Anterior cingulate cortex (tissue), 58 donors: ENCODE measurements around the gene CELF3.
A peak's percentile ranks its signal among the peaks of the same experiment; 100 is the strongest.
"Not testable (repeated sequence)": the region's sequence is repeated elsewhere in the genome, so short reads cannot be mapped to it uniquely, and the experiment has no call there.

Experiments
- DNase-seq, 58 donors: peaks; one replicate each; lab custom pipeline; 2025; lab: John Stamatoyannopoulos, UW

Gene CELF3

GRCh38 chr1:151716771-151717631 is at the start of gene CELF3:
Gene CELF3, minus strand, starts transcription at chr1:151716803. Its CDS starts 783 bp downstream, at chr1:151716020.
- peak in 56 of 58 donors; percentile 14 to 88 (median 62) for DNase-seq

GRCh38 chr1:151763990-151764389 is 47.4 kb upstream of the CELF3 start:
- peak in 1 of 58 donors; percentile 3 for DNase-seq

DNA sequence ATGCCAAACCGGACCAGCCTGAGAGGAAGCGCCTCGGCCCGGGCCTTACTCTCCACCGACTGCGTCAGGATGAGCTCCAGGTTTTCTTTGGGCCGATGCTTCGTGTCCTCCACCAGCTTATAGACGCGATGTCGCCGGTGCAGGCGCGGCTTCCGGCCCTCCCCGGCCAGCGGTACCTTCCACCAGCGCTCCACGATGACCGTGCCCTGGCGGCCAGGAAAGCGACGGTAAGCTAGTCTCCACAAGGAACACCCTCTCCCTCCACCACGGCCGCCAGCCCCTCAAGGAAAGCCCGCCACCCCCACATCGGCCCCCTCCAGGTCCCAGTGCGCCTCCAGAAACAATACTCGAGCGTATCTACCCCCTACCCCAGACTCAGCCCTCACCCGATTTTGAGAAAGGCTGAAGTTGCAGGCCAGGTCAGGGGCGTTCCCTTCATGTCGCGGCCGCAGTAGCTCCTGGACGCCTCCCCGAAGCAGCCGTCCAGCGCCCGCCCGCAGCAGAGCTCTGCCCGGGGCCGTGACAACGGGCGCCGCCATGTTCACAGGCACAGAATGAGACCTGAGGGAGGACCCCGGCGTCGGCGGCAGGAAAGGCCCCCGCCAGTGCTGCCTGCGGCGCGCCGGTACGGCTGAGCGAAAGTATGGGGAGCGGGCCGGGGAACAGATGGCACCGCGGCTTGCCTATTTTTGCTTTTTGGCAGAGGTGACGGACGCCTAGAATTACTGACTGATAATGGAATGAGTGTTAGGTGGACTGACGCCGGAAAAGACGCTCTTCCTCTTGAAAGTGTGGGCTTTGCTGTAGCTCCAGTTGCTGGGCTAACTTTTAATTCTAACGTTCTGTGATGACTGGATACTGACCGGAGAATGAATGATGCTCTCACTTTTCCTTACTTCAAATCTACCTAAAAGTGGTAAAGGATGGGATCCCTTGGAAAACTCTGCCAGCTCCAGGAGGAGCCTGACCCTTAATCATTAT is 46.6 kb upstream of the CELF3 start, which contains the start of gene MRPL9:
Gene MRPL9 (minus strand): TSS at position 556 of the 981 bp plus-strand sequence. CDS start 17 bp downstream, at position 539.
- DNase-seq: peak; percentile 21 to 88 (median 72)

- no peak for DNase-seq
Measured at GRCh38 chr1:151760597-151761385, 44.2 kb upstream of the CELF3 start.

DNA sequence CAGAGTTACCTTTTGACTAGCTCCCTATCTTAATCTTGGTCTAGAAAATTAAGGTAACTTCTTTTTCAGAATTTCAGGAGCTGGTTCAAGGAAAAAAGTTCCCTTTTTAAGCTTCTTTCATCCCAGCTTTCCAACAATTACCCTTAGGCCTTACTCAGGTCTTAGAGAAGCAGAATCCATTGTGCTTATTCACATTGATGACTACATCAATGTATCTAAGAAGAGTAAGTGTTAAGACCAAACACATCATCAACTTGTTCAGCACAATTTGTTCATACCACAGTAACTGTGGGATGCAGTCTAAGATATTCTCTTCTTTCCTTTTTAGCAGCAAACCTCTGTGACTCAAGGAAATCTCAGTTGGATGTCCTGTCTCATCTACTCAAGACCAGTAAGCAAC is 42.6 kb upstream of the CELF3 start:
- no peak for DNase-seq

- no peak for DNase-seq
Measured at GRCh38 chr1:151756291-151756690, 39.7 kb upstream of the CELF3 start.

GRCh38 chr1:151741516-151741915 is 24.9 kb upstream of the CELF3 start:
- DNase-seq: no peak

DNA sequence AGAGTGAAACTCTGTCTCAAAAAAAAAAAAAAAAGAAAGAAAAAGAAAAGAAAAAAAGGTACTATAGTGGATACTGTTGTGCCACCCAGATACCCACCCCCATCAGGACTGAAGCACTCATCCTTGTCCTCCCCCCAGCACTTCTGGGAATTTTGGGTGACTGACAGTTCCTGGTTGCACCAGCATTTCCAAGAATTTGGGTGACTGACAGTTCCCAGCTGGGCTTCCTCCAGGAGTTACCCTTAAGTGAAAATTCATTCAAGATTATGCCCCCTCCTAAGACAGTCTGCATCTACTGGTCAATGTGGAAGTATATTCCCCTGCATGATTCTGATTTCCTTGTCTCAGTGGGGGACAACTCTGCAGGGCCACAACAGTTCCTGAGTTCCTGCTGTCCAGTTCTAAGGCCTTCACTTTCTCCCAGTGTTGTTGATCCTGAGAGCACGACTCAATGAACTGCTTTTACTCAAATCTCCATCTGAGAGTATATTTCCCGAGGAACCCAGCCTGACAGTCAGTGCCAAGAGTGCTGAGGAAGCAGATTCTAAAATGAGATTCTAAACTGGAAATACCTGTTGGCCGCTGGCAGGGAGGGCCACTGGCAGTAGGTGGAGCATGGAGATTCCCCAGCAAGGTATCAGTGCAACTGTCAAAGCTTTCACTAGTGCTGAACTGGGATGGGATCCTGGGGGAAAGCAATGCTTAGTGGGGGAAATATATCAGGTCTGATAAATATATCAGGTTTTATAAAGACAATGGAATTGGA is 23.2 kb upstream of the CELF3 start:
- DNase-seq: no peak

DNA sequence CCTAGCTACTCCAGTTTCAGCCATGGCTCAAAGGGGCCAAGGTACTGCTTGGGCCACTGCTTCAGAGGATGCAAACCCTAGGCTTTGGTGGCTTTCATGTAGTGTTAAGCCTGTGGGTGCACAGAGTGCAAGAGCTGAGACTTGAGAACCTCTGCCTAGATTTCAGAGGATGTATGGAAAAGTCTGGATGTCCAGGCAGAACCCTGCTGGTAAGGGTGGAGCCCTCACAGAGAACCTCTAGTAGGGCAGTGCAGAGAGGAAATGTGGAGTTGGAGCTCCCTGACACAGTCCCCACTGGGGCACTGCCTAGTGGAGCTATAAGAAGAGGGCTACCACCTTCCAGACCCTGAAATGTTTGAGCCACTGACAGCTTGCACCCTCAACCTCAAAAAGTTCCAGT is 20.9 kb upstream of the CELF3 start:
- DNase-seq: no peak

DNA sequence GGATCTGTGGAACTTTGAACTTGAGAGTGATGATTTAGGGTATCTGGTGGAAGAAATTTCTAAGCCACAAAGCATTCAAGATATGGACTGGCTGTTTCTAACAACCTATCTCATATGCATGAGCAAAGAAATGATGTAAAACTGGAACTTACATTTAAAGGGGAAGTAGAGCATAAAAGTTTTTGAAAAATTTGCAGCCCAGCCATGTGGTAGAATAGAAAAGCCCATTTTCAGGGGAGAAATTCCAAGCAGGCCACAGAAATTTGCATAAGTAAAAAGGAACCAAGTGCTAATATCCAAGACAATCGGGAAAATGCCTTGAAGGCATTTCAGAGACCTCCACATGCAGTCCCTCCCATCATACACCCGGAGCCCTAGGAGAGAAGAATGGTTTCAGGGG is 20.4 kb upstream of the CELF3 start:
- DNase-seq: no peak

- not testable (repeated sequence) for DNase-seq
Measured at GRCh38 chr1:151733995-151734394, 17.4 kb upstream of the CELF3 start.

- no peak for DNase-seq
Measured at GRCh38 chr1:151733126-151733525, 16.5 kb upstream of the CELF3 start.

GRCh38 chr1:151729966-151730291 is 13.3 kb upstream of the CELF3 start:
- no peak for DNase-seq

GRCh38 chr1:151729157-151729965 is 12.8 kb upstream of the CELF3 start:
- no peak for DNase-seq

GRCh38 chr1:151728151-151729054 is 11.8 kb upstream of the CELF3 start:
- peak in 52 of 58 donors; percentile 16 to 92 (median 67) for DNase-seq

DNA sequence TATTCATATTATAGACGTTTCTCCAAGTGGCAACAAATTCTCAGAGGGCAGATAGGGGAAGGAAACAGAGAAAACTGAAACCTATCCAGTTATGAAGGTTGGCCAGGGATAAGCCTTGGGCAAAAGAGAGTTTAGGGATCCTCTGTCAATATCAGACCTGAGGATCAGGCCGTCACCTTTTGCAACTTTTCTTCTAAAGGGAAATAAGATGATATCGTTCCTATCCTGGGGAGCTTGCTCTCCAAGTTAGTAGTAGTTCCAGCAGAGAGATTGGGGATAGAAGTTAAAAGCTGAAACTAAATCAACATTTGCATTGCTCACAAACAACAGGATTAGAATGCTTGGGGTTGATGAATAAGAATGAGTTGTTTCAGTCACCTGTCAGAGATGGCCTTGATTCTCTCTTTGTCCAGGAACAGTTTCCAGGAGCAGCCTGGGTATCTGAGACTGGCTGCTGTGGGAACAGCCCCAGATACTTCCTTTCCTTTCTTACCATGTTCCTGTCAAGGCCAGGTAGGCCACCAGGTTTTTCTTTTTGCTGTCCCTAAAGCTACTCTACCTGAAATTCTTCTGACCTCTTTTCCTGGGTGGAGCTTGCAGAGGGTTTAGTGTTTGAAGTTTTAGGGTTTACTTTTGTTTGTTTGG is 7.2 kb upstream of the CELF3 start:
- no peak for DNase-seq
